Neural cell (in vitro differentiated cells): ENCODE data around the gene BMAL1. TPM values are rescaled to one million over a fixed set of nuclear protein-coding genes. Genes with fewer than 3 reads are reported as not detected.

Experiments used
- H2AFZ ChIP-seq: fragments of 200-600, 300-800 bp; sonication (generic), shearing (Covaris generic); 2 replicates; pipeline ENCODE4 v1.6.0; 2014; ENCODE audit warnings: low read depth, mild to moderate bottlenecking, antibody characterized with exemption, low read length, moderate library complexity
- H3F3A ChIP-seq: fragments of 200-600 bp; shearing (Covaris generic); 2 replicates; pipeline ENCODE4 v1.6.1; 2016; ENCODE audit warnings: mild to moderate bottlenecking, moderate library complexity, mixed read lengths, antibody characterized with exemption, low read length; ENCODE audit not compliant: insufficient read depth, poor library complexity, severe bottlenecking
- H3K27ac ChIP-seq: fragments of 200-600, 300-800 bp; sonication (generic), shearing (Covaris generic); 2 replicates; pipeline ENCODE4 v1.5.1; 2014; ENCODE audit warnings: mild to moderate bottlenecking, low read length, moderate library complexity
- H3K27me3 ChIP-seq: fragments of 300-800, 200-600 bp; sonication (generic), shearing (Covaris generic); 2 replicates; pipeline ENCODE4 v1.6.0; 2014; ENCODE audit warnings: mild to moderate bottlenecking, low read depth, low read length, moderate library complexity; ENCODE audit not compliant: insufficient read depth
- H3K36me3 ChIP-seq: fragments of 300-800, 200-600 bp; sonication (generic), shearing (Covaris generic); 2 replicates; pipeline ENCODE4 v1.5.1; 2014; ENCODE audit warnings: mild to moderate bottlenecking, antibody characterized with exemption, low read length, moderate library complexity; ENCODE audit not compliant: insufficient read depth
- H3K4me2 ChIP-seq: fragments of 300-800, 200-600 bp; sonication (generic), shearing (Covaris generic); 2 replicates; pipeline ENCODE4 v1.6.0; 2014; ENCODE audit warnings: mild to moderate bottlenecking, low read length
- H3K4me3 ChIP-seq: fragments of 300-800, 200-600 bp; sonication (generic), shearing (Covaris generic); 2 replicates; pipeline ENCODE4 v1.5.1; 2014; ENCODE audit warnings: mild to moderate bottlenecking, low read length, moderate library complexity
- H3K79me2 ChIP-seq: fragments of 200-600 bp; shearing (Covaris generic); replicated peaks from 2 replicates; pipeline ENCODE4 v1.6.0; 2014; ENCODE audit warnings: mild to moderate bottlenecking, low read length, moderate library complexity; ENCODE audit not compliant: insufficient read depth
- H3K9ac ChIP-seq: fragments of 300-800, 200-600 bp; sonication (generic), shearing (Covaris generic); 2 replicates; pipeline ENCODE4 v1.6.1; 2016; ENCODE audit warnings: mild to moderate bottlenecking, low read length, mixed read lengths
- H3K9me2 ChIP-seq: fragments of 200-600 bp; shearing (Covaris generic); 2 replicates; pipeline ENCODE4 v1.6.1; 2016; ENCODE audit warnings: mild to moderate bottlenecking, low read length, mixed read lengths; ENCODE audit not compliant: insufficient read depth
- H3K9me3 ChIP-seq: fragments of 200-600, 300-800 bp; sonication (generic), shearing (Covaris generic); 2 replicates; pipeline ENCODE4 v1.6.1; 2016; ENCODE audit warnings: mild to moderate bottlenecking, mixed run types, low read length, moderate library complexity, mixed read lengths
- H4K20me1 ChIP-seq: fragments of 200-600 bp; shearing (Covaris generic); 2 replicates; pipeline ENCODE4 v1.6.1; 2016; ENCODE audit warnings: mild to moderate bottlenecking, mixed run types; ENCODE audit not compliant: insufficient read depth
- CTCF ChIP-seq: fragments of 450-650 bp; IDR thresholded peaks from 2 replicates; pipeline ENCODE4 v1.5.1; 2014; ENCODE audit warnings: antibody characterized with exemption, mild to moderate bottlenecking, moderate library complexity; ENCODE audit not compliant: poor library complexity, severe bottlenecking
- EP300 ChIP-seq: fragments of 450-650 bp; conservative IDR thresholded peaks from 2 replicates; pipeline ENCODE4 v1.6.1; 2014; ENCODE audit warnings: antibody characterized with exemption, mild to moderate bottlenecking, moderate library complexity; ENCODE audit not compliant: poor library complexity, severe bottlenecking
- EZH2 ChIP-seq: fragments of 200-600, 300-800 bp; shearing (Covaris generic), sonication (generic); IDR thresholded peaks from 2 replicates; pipeline ENCODE4 v1.6.1; 2014; ENCODE audit warnings: antibody characterized with exemption, low read length, borderline replicate concordance, mild to moderate bottlenecking; ENCODE audit not compliant: insufficient read depth, poor library complexity, severe bottlenecking
- POLR2AphosphoS5 ChIP-seq: IDR thresholded peaks from 2 replicates; pipeline ENCODE4 v1.6.1; 2012
- RAD21 ChIP-seq: fragments of 450-650 bp; conservative IDR thresholded peaks from 2 replicates; pipeline ENCODE4 v1.6.1; 2014; ENCODE audit warnings: antibody characterized with exemption, mild to moderate bottlenecking, moderate library complexity
- REST ChIP-seq: IDR thresholded peaks from 2 replicates; pipeline ENCODE4 v1.6.1; 2012; ENCODE audit warnings: borderline replicate concordance
- SMC3 ChIP-seq: fragments of 450-650 bp; conservative IDR thresholded peaks from 2 replicates; pipeline ENCODE4 v1.6.1; 2014; ENCODE audit warnings: antibody characterized with exemption, mild to moderate bottlenecking, moderate library complexity; ENCODE audit not compliant: poor library complexity
- TAF1 ChIP-seq: IDR thresholded peaks from 2 replicates; pipeline ENCODE4 v1.6.1; 2012; ENCODE audit warnings: low read depth
- polyA plus RNA-seq: library from polyadenylated mRNA; depleted of rRNA; stranded (reverse); fragments of >200 nt; gene quantifications from 2 replicates; pipeline ENCODE4 v1.2.3, GENCODE V29; 2014

Gene BMAL1
- polyA plus RNA-seq, 1 donor from 2014 or later, result 17.1 TPM

GRCh38 chr11:13343067-13343466 is 65.5 kb downstream of the BMAL1 start:
- Histone ChIP-seq H3K4me3 (no peak overlapping the region), H2AFZ (no peak overlapping the region), H3K4me2 (no peak overlapping the region), H4K20me1 (no peaks in the 10 kb centered on the region), H3K79me2 (no peaks in the 10 kb centered on the region), H3K27me3 (no peaks in the 10 kb centered on the region), H3F3A (no peaks in the 10 kb centered on the region), H3K36me3 (no peaks in the 10 kb centered on the region), H3K9me3 (no peaks in the 10 kb centered on the region), H3K9me2 (no peaks in the 10 kb centered on the region), H3K9ac (no peak overlapping the region), H3K27ac (no peak overlapping the region)
- TF ChIP-seq REST (no peak), EP300 (no peak), TAF1 (no peak), POLR2AphosphoS5 (no peak), CTCF (no peak)

- TF ChIP-seq CTCF, result peak; percentile 81
- TF ChIP-seq REST, result no peak
- peak; percentile 89 for TF ChIP-seq SMC3
- peak; percentile 81 for TF ChIP-seq RAD21
- no peak for TF ChIP-seq EZH2
- H3K9me3 ChIP-seq, result no peaks in the 10 kb centered on the region
These were observed 66.5 kb downstream of the BMAL1 start for GRCh38 chr11:13343931-13344717.

More at GRCh38 chr11:13343931-13344717, 66.5 kb downstream of the BMAL1 start:
- no peaks in the 10 kb centered on the region for H3K27me3 ChIP-seq
- H3K9ac ChIP-seq, result no peak overlapping the region
- no peaks in the 10 kb centered on the region for H3K36me3 ChIP-seq
- no peak overlapping the region for H2AFZ ChIP-seq
- no peak overlapping the region for H3K4me3 ChIP-seq
- no peaks in the 10 kb centered on the region for H3F3A ChIP-seq
- H4K20me1 ChIP-seq, result no peaks in the 10 kb centered on the region
- H3K27ac ChIP-seq, result no peak overlapping the region
- H3K9me2 ChIP-seq, result no peaks in the 10 kb centered on the region
- H3K79me2 ChIP-seq, result no peaks in the 10 kb centered on the region
- no peak overlapping the region for H3K4me2 ChIP-seq
